SK-N-SH (cell line): ENCODE results near the gene SFN. TPM values are rescaled to one million over a fixed set of nuclear protein-coding genes. Genes with fewer than 3 reads are reported as not detected.

Source experiments
- CTCF ChIA-PET: fragments of 300-600, 350-600 bp; formaldehyde crosslinking; extraction: SDS; loops from one replicate; lab custom pipeline; 2021; lab: Yijun Ruan, JAX
- POLR2A ChIA-PET: fragments of 350-600 bp; sonication (Branson Sonifier 250); formaldehyde crosslinking; extraction: SDS; loops from one replicate; lab custom pipeline; 2020; ENCODE audit warnings: antibody characterized with exemption, inconsistent platforms; lab: Yijun Ruan, JAX
- DNase-seq: peaks from one replicate; pipeline ENCODE4 v3.0.0; 2012
- H2AFZ ChIP-seq: fragments of 200-600 bp; sonication (generic); 2 replicates; pipeline ENCODE4 v1.8.1; 2016; ENCODE audit warnings: antibody characterized with exemption, mild to moderate bottlenecking, low read depth
- H3F3A ChIP-seq: fragments of 200-600 bp; sonication (generic); replicated peaks from 2 replicates; pipeline ENCODE3; 2016; ENCODE audit warnings: antibody characterized with exemption, mild to moderate bottlenecking; ENCODE audit not compliant: insufficient read depth
- H3K27ac ChIP-seq, 2 experiments: fragments of 200-500 bp in 1 of 2; fragments of 200-600 bp in 1 of 2; sonication (Bioruptor generic) in 1 of 2; sonication (generic), shearing (Covaris generic) in 1 of 2; 2 replicates each; pipeline versions ENCODE4 v1.5.1 to v1.6.1; 2014 to 2016; ENCODE audit warnings: low read depth in 2 of 2, inconsistent platforms in 1 of 2, low read length in 1 of 2, mild to moderate bottlenecking in 1 of 2, mixed read lengths in 1 of 2
- H3K27me3 ChIP-seq: fragments of 200-600 bp; sonication (generic), shearing (Covaris generic); 2 replicates; pipeline ENCODE4 v1.6.1; 2016; ENCODE audit warnings: mixed run types; ENCODE audit not compliant: insufficient read depth
- H3K36me3 ChIP-seq, 2 experiments: fragments of 200-500 bp in 1 of 2; fragments of 200-600 bp in 1 of 2; sonication (Bioruptor generic) in 1 of 2; sonication (generic) in 1 of 2; replicated peaks in 1 of 2; 2 replicates each; pipeline versions ENCODE3 to v1.5.1; 2014 to 2016; ENCODE audit warnings: low read length in 1 of 2, mild to moderate bottlenecking in 1 of 2; ENCODE audit not compliant: insufficient read depth in 2 of 2, control insufficient read depth in 1 of 2
- H3K4me1 ChIP-seq, 2 experiments: fragments of 200-500 bp in 1 of 2; fragments of 200-600 bp in 1 of 2; sonication (Bioruptor generic) in 1 of 2; sonication (generic), shearing (Covaris generic) in 1 of 2; 2 replicates each; pipeline versions ENCODE4 v1.5.1 to v1.6.1; 2014 to 2016; ENCODE audit warnings: low read depth in 1 of 2, low read length in 1 of 2, mixed run types in 1 of 2; ENCODE audit not compliant: insufficient read depth in 2 of 2, control insufficient read depth in 1 of 2
- H3K4me2 ChIP-seq: fragments of 200-600 bp; sonication (generic), shearing (Covaris generic); 2 replicates; pipeline ENCODE4 v1.6.1; 2017; ENCODE audit warnings: mixed run types
- H3K4me3 ChIP-seq, 2 experiments: fragments of 200-500 bp in 1 of 2; fragments of 200-600 bp in 1 of 2; sonication (Bioruptor generic) in 1 of 2; sonication (generic), shearing (Covaris generic) in 1 of 2; 2 replicates each; pipeline versions ENCODE4 v1.5.1 to v1.8.1; 2014 to 2016; ENCODE audit warnings: low read depth in 2 of 2, inconsistent platforms in 1 of 2, low read length in 1 of 2, mild to moderate bottlenecking in 1 of 2, mixed read lengths in 1 of 2, moderate library complexity in 1 of 2
- H3K79me2 ChIP-seq: fragments of 200-600 bp; sonication (generic); 2 replicates; pipeline ENCODE4 v1.8.1; 2017; ENCODE audit warnings: mild to moderate bottlenecking; ENCODE audit not compliant: insufficient read depth
- H3K9ac ChIP-seq: fragments of 200-600 bp; sonication (generic); 2 replicates; pipeline ENCODE4 v1.6.1; 2017; ENCODE audit warnings: mixed run types
- H3K9me2 ChIP-seq: fragments of 200-600 bp; sonication (generic); 2 replicates; pipeline ENCODE4 v1.6.1; 2017; ENCODE audit warnings: mixed run types
- H3K9me3 ChIP-seq: fragments of 200-600 bp; sonication (generic); 2 replicates; pipeline ENCODE4 v1.6.1; 2017; ENCODE audit warnings: mixed run types, mild to moderate bottlenecking, moderate library complexity
- H4K20me1 ChIP-seq: fragments of 200-600 bp; sonication (generic); 2 replicates; pipeline ENCODE4 v1.6.1; 2017; ENCODE audit warnings: mild to moderate bottlenecking, mixed run types; ENCODE audit not compliant: insufficient read depth
- ELF1 ChIP-seq: IDR thresholded peaks from 2 replicates; pipeline ENCODE4 v1.4.0; 2012
- EZH2phosphoT487 ChIP-seq: fragments of 200-600 bp; sonication (generic); IDR thresholded peaks from 2 replicates; pipeline ENCODE4 v1.6.1; 2017; ENCODE audit warnings: low read depth, mixed run types, mild to moderate bottlenecking, antibody characterized with exemption, moderate library complexity, borderline replicate concordance
- GABPA ChIP-seq: IDR thresholded peaks from 2 replicates; pipeline ENCODE4 v1.4.0; 2012; ENCODE audit warnings: low read depth, mild to moderate bottlenecking
- GATA2 ChIP-seq: sonication (generic); formaldehyde crosslinking; IDR thresholded peaks from 2 replicates; pipeline ENCODE4 v1.5.0; 2020; ENCODE audit warnings: mild to moderate bottlenecking, missing genetic modification reagents
- MXI1 ChIP-seq: IDR thresholded peaks from 2 replicates; pipeline ENCODE4 v1.6.1; 2012; ENCODE audit warnings: mild to moderate bottlenecking, low read depth, low read length, improper control_type of control experiment
- NFIC ChIP-seq: IDR thresholded peaks from 2 replicates; pipeline ENCODE4 v1.4.0; 2012; ENCODE audit warnings: borderline replicate concordance
- RCOR1 ChIP-seq: fragments of 150-350 bp; IDR thresholded peaks from 2 replicates; pipeline ENCODE4 v1.6.1; 2017; ENCODE audit warnings: antibody characterized with exemption, low read length
- REST ChIP-seq: IDR thresholded peaks from 2 replicates; pipeline ENCODE4 v1.6.1; 2012; ENCODE audit warnings: mild to moderate bottlenecking, low read depth, low read length, moderate library complexity
- RXRA ChIP-seq: IDR thresholded peaks from 2 replicates; pipeline ENCODE4 v1.4.0; 2012; ENCODE audit warnings: low read depth, mild to moderate bottlenecking, borderline replicate concordance
- SIN3A ChIP-seq: IDR thresholded peaks from 2 replicates; pipeline ENCODE4 v1.6.1; 2012; ENCODE audit warnings: low read depth, mild to moderate bottlenecking, low read length, moderate library complexity, borderline replicate concordance
- TAF1 ChIP-seq: IDR thresholded peaks from 2 replicates; pipeline ENCODE4 v1.6.1; 2012; ENCODE audit warnings: low read depth, mild to moderate bottlenecking, low read length, moderate library complexity, borderline replicate concordance
- TCF12 ChIP-seq: IDR thresholded peaks from 2 replicates; pipeline ENCODE4 v1.4.0; 2012
- USF1 ChIP-seq: IDR thresholded peaks from 2 replicates; pipeline ENCODE4 v1.4.0; 2012; ENCODE audit warnings: low read depth, borderline replicate concordance
- USF2 ChIP-seq: fragments of 150-350 bp; IDR thresholded peaks from 2 replicates; pipeline ENCODE4 v1.6.1; 2017; ENCODE audit warnings: antibody characterized with exemption, low read length, low read depth, borderline replicate concordance
- YY1 ChIP-seq: IDR thresholded peaks from 2 replicates; pipeline ENCODE4 v1.4.0; 2012; ENCODE audit warnings: low read depth, mild to moderate bottlenecking
- ZBTB33 ChIP-seq: IDR thresholded peaks from 2 replicates; pipeline ENCODE4 v1.4.0; 2012; ENCODE audit warnings: low read depth, borderline replicate concordance
- WGBS: methylation state at CpG from one replicate; pipeline ENCODE4 v1.1.6; 2017; ENCODE audit warnings: low lambda C conversion rate; 5-methylcytosine and 5-hydroxymethylcytosine counted together
- polyA plus RNA-seq, 3 experiments: library from polyadenylated mRNA; depleted of rRNA; stranded (reverse); fragments of >200 nt; gene quantifications; 2 replicates each; pipeline ENCODE4 v1.2.3, GENCODE V29; 2012

SFN gene
- polyA plus RNA-seq, 1 of the 3 experiments (the other 2 are of a cell fraction): 0.18 TPM

GRCh38 chr1:26838474-26839338, 24.2 kb upstream of the SFN start:
- DNase-seq: no peak
- Histone ChIP-seq H3K9me2 (no peaks in the 10 kb centered on the region), H3K9ac (no peak overlapping the region), H3K4me1 (no peaks in the 10 kb centered on the region), H4K20me1 (no peaks in the 10 kb centered on the region), H3K4me3 (no peak overlapping the region), H3K36me3 (peaks cover 24 to 27% of the 10 kb centered on the region in 2 experiments), H3K27ac (no peak overlapping the region), H3K4me2 (no peak overlapping the region), H2AFZ (no peak overlapping the region), H3K9me3 (no peaks in the 10 kb centered on the region), H3F3A (no peaks in the 10 kb centered on the region), H3K79me2 (peaks cover 4% of the 10 kb centered on the region; the same call in 1 of the 2 replicates), H3K27me3 (no peaks in the 10 kb centered on the region)
- TF ChIP-seq RXRA (no peak), USF2 (no peak), GABPA (no peak), SIN3A (no peak), YY1 (no peak), NFIC (no peak), TCF12 (no peak), MXI1 (no peak), ELF1 (no peak), GATA2 (no peak), TAF1 (no peak), REST (no peak), RCOR1 (no peak), ZBTB33 (no peak), USF1 (no peak), EZH2phosphoT487 (no peak)
- 94% methylated on average over 3 of the region's 8 CpGs for WGBS
- ChIA-PET POLR2A (no interaction called here), CTCF (interaction anchor here (0.7 to 1.6 kb wide), 3 partner anchors 28 to 49 kb away, joined by 4 to 5 read pairs (median 5); no protein-coding TSS in a partner anchor)
